GM19328 (cell line): ENCODE measurements around the gene HHATL.

Experiments
- ATAC-seq: cut with Tn5 transposase; IDR thresholded peaks from one replicate; pipeline ENCODE4 v1.9.1; 2021; ENCODE audit warnings: mild to moderate bottlenecking, moderate library complexity; ENCODE audit not compliant: unreplicated experiment

The HHATL gene, protein sequence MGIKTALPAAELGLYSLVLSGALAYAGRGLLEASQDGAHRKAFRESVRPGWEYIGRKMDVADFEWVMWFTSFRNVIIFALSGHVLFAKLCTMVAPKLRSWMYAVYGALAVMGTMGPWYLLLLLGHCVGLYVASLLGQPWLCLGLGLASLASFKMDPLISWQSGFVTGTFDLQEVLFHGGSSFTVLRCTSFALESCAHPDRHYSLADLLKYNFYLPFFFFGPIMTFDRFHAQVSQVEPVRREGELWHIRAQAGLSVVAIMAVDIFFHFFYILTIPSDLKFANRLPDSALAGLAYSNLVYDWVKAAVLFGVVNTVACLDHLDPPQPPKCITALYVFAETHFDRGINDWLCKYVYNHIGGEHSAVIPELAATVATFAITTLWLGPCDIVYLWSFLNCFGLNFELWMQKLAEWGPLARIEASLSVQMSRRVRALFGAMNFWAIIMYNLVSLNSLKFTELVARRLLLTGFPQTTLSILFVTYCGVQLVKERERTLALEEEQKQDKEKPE

DNA sequence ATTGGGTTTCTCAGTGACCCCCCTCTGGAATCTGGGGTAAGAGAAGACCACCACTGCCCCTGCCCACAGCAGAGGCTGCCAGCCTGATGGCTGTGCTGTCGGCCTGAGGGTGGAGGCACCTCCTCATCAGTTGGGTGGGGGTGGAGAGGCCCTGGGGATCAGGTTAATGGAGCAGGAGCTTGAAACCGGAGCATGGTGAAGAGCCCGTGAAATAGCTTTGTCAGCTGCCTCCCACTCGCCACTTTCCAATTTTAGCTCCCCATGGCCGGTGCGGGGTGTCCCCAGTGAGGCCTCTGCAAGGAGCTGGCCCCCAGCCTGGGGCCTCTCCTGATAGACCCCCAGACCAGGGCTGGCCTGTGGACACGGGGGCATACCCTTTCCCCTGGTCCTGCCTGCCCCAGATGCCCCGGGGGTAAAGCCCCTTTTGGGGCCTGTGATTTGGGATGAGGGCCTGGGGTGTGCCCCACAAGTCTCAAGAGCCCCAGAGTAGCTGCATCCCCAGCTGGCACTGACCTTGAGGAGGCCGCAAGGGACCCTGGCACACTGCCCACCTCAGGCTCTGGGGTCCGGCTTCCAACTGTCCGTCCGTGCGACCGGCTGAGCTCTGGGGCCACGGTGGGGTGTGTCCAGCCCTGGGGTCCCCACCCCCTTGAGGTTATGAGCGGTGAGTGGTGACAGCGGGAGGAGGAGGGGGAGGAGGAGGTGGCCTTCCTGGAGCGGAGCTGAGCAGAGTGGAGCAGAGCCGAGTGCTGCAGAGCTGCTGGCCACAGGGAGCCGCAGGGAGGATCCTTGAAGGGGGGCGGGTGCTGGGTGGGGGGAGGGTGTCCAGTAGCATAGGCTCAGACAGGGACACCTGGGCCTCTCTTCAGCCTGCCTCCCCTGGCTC lies at the start of gene HHATL:
Gene HHATL (minus strand): TSS at position 733 of the 886 bp plus-strand sequence. CDS start 1,972 bp downstream, outside the sequence.
- no peak for ATAC-seq

DNA sequence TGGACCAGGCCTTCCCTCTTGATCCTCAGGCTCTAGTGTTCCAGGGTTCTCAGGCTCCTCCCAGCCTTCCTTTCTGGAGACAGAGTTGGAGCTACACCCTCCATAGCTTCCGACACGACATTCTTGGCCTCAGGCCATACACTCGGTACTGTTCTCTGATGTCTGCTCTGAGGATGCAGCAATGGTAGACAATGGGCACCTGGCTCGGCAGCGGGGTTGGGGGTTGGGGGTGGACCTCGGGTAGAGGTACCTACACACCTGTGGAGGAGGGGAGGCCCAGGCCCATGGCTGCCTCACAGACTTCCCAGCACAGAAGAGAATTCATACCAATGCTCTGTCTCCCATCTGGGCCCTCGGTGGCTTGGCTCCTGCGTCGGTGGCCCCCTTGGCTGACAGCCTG lies 49.0 kb upstream of the HHATL start:
- ATAC-seq = no peak

DNA sequence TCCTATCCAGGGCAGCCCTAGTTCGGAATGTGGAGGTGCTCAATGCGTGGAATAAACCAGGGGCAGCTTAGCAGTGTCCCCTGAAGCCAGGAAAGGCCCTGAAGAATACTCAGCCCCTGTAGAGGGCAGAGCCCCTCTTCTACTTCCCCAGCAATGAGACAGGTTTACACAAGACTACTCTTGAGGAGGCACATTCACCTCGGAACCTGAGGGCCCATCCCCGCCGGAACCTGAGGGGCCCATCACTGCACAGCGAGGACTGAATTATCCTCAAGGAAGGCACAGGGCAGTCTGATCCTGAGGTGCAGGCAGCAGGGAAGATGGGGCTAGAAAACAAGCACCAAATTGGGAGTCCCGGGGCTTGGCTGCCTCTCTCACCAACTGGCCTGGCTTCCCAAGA lies 48.2 kb upstream of the HHATL start:
- ATAC-seq = no peak

DNA sequence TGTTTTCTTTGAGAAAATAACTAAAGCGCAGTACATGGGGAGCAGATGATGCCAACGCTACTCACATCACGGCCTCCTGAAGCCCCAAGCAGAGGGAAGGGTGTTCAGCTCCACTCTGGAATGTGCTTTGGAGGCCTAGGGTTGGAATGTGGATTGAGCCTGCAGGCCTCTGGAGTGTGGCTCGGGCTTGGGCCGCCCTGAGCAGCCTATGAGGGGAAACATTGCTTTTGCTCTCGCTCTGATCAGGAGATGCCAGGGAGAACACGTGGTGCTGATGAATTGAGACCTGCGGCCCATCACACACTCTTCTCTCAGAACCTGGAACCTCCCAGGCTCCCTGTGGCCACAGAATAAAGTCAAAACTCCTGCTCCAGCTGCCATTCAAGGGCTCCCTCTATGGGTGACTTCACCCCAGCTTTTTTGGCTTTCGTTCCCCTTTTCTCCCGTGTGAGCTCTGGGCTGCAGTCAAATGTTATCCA lies 47.2 kb upstream of the HHATL start:
- ATAC-seq = no peak

DNA sequence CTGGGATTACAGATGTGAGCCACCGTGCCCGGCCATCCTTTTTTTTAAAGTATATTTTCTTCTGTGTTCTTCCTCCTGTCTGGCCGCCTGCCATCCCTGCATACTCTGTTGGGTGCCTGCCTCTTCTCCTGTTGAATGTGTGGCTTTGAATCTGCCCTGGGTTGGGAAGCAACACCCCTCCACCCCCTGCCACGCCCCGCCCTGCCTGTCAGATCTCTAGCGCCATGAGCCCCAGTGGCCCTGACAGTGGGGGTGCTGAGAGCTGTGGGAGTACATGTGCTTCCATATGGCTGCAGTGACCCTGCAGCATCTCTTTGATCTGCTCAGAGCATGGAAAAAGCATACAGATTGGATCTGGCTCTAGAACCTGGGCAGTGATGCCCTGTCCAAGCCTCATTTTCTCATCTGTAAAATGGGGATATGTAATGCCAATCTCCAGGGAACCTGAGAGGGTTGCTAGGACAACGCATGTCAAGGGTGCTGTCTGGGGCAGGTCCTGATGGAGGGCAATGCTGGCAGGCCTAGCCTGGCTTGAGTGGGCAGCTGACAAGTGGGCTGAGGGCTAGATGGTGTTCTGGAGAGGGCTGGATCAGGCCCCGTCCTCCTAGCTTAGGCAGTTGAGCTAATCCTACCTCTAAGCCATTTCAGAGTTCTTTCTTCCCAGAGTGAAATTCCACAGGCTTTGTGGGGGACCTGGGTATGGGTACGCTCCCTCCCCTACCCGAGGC lies 46.6 kb upstream of the HHATL start:
- no peak for ATAC-seq

DNA sequence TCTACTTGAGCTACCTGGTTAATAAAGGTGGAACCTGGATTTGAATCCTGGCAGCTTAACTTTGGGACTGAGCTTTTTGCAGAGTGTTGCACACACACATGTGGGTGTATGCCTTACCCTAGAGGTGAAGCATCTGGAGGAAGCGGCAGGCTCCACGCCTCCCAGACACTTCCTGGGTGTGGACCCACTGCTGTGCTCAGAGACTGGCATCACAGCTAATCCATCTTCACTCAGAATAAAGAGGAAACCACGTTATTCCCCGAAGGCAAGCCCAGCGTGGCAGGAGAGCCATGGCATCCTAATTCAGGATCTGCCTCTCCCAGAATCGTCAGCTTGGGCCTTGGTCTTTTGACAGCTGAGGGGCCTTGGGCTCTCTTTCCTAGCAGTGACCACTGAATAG lies 45.0 kb upstream of the HHATL start:
- ATAC-seq = no peak

DNA sequence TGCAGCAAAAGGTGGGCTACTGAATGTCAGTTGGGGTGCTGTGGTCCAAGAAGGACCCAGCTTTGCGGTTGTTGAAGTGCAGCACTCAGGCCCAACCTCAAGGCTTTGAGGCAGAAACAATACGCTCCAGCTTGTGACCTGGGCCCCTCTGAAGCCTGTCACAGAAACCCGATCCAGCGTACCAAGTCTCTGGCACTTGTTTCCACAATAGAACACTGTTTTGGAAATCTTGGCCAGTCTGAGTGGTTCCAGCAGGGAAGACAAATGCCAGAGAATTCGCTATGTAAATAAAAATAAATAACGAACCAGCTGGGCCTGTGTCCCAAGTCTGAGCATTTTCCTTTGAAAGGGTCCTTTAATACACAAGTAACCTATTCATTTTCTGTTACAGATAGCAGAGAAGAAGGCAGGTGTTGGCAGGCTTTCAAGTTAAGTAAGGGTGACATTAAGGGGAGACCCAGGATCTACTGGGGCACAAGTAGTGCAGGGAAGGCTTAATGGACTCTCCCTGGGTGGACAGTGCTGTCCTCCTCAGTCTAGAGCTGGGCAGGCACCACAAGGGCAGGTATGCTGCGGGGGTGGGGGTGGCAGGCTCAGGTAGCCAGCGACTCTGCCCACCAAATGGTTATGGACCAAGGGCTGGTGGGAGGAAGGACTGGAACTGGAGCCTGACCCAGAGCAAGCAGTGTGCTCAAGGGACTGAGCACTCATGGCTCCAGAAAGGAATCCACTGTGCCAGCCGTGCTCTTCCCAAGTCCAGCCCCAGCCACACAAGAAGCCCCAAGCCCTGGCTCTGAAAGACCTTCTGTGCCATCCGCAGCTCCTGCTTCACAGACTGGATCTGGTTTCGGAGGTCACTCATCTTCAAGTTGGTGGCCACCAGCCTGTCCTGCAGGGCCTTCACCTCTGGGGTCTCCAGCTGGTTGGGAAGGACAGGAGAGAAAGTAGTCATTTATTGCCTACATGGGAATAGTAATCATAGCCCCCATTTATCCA lies 44.2 kb upstream of the HHATL start:
- ATAC-seq = no peak

DNA sequence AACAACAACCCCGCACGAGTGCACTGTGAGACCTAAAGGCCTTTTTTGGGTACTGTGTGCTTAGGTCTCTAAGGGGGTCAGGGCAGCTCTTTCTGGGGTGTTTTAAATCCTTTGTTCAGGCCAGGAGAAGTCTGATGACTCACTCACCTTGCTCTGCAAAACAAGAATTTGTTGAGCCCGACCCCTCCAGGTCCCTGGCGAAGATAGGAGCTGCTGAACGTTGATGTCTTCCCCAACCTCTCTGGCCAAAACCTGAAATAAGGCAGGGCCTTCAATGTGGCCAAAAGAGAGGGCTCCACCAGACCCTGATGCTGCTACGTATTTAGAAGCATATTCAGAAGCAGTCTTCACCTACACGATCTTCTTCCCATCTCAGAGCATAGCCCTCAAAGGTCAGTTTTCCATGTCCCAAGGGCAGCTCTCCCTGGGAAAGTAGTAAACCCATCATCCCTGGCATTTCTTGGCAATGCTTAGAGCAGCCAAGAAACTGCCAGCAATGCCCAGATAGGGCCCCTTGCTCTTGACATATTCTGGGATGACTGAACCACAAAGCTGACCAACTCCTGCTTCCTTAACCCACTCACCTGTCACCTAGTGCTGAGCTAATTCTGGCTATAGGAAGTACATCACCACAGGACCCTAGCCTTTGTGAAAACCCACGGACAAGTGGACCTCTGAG lies 43.3 kb upstream of the HHATL start:
- ATAC-seq = no peak

DNA sequence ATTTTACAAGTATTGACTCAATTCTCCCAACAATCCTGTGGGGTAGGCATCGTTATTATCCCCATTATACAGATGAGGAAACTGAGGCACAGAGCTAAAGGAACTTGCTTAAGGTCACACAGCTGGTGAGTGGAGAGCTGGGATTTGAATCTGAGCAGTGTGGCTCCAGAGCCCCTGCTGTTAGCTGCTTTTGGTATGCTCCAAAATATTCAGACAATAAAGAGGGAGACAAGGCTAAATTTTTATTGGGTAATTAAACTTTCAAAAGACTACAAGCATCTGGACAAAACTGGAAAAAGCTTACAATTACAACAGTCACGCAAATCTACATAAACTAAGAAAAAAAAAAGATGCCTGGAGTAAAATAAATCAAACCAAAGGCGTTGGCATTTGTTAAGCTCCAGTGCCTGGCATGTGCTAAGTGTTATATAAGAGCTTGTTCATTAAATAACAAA lies 42.7 kb upstream of the HHATL start:
- no peak for ATAC-seq

DNA sequence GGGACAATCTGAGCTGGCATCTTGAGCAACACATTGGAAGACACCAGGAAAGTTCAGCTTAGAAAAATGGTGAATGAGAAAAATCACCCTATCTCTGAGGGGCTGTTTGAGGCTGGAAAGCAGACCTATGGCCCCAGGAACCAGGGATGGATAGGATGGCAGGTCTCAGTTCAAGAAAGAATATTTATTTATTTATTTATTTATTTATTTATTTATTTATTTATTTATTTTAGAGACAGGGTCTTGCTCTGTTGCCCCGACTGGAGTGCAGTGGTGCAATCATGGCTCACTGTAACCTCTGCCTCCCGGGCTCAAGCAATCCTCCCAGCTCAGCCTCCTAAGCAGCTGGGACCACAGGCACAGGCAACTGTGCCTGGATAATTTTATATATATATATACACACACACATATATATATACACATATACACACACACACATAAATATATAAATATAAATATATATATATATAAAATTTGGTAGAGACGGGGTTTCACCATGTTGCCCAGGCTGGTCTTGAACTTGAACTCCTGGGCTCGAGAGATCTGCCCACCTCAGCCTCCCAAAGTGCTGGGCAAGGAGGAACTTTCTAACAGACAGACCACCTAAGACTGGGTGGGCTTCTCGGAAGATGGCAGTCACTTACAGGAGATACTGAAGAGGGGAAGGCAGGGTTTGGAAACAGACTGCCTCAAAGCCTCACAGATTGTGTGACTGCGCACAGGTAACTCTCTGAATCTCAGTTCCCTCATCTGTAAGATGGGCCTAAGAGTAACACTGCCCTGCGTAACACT lies 40.8 kb upstream of the HHATL start:
- no peak for ATAC-seq

DNA sequence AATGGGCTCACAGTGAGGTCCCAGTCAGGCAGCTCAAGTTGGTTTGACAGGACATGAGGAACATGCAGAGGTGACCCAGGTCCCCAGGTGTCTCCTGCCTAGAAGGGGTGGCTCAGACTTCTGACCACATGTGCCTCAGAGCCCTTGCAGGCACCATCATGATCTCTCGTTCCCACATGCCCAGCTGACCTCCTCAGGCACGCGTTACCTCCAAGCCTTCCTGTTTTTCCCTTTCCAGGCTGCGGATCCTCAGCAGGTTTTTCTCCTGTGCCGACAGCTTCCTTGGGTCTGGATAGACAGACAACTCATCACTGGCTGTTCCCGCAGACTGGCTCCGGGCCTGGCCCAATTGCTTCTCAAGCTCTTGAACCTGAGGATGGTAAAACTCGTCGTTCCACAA lies 40.1 kb upstream of the HHATL start:
- ATAC-seq = no peak

DNA sequence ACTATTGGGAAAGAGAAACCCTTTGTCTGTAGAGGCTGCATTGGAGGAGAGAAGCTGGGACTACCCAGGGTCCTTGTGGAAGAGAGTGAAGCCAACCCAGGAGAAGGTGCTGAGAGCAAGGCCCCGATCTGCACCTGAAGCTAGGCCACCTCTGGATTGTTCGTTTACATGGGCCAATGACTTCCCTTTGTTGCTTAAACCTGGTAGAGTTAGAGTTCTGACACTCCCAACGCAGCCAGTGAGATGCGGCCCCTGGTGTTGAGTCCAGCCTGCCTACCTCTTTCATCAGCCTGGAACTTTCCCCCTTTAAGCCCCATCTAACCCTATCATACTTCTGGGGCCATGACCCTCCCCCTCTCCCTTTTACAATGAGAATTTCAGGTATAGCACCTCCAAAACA lies 39.7 kb upstream of the HHATL start:
- ATAC-seq = no peak

DNA sequence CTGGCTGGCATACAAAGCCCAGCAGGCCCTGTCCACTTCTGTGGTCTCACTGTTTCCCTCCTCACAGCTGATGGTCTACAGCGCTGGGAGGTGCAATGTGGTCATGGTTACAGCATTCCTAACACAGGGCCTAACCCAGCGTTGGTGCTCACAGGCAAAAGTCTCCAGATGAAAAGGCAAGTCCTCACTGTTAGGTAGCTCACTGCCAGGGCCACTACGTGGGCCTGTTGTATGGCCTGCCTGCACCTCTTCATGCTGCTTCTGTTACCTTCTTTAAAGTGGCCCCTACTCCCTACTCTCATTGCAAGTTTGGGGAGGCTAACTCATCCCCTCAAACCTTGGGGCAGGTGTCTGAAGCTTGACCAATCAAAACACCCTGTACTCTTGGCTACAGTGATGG lies 39.2 kb upstream of the HHATL start:
- ATAC-seq = no peak

DNA sequence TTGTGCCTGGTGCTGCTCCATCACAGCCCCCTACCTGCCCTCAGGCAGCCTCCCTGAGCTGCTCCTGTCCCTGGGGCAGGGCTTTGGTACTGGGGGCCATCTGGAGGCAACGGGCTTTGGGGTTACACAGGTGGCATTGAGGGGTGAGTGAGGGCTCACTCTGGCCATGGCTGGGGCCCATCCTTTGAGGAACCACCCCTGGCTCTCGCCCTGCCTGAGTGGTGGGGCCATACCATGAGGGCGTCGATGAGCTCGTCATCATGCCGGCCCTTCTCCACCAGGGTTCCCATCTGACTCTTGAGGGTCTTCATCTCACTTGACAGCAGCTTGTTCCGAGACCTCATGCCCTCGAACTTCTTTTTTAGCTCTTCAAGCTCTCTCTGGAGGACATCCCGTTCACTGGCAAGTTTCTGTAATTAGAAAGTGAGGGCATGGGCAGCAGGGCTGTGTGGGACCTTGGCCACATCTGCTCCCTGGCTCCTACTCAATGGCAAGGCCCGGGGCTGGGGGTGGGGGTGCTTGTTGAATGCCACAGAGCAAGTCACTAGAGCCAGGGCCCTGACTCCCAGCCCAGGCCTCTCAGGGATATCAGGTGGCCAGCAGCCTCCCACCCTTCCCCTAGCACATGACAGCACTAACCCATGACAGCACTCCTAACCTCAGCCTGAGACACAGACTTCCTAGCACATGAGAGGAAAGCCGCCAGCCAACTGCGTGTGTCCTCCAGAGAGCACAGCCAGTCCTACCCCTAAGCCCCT lies 37.0 kb upstream of the HHATL start:
- no peak for ATAC-seq

DNA sequence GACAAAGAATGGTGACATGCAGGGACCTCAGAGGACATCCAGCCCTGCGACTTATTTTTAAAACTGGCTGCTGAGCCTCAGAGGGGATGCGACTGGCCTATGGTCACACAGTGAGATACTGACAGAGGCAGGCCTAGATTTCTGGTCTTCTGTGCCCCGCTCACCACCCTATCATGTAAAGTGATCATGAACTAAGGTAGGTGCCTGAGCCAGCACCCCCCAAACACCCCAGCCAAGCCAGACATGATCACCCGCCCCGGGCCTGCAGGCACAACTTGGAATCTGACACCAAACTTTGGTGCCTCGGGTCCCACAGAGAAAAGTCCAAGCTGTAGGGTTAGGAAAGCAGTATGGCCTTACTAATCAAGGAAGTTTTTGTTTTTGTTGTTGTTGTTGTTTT lies 33.9 kb upstream of the HHATL start:
- no peak for ATAC-seq

DNA sequence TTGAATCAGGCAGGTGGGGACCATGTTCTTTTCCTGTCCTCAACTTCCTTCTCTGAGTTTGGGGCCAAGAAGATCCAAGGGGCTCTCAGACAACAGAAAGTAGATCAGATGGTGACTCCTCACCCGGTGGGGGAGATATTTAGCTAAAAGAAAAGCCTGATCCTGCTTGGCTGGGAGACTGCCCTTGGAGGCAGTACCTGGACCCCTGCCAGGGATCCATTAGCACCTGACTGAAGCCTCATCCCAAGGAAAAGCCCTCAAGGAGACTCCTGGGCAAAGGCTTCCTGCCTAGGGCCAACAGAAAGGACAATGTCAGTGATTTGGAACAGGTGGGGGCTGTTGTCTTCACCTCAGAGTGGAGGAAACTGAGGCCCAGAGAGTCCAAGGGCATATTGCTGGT lies 33.5 kb upstream of the HHATL start:
- no peak for ATAC-seq

DNA sequence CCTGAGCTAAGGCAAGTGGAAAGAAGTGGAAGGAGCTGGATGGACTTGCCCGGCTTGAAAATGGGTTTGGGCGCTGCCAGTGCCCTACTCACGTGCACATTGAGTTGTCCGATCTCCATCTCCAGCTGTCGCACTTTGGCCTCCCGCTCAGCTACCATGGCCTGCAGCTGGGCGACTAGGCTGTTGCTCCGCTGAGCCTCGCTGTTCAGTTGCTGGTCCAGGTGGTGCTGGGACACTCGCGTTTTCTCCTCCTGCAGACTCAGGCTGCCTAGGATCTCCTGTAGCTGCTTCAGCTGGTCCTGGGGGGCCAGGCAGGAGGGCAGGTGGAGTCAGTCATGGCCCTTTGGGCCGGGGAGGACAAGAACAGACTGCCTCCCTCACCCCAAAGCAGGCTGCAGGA lies 33.0 kb upstream of the HHATL start:
- ATAC-seq = no peak

DNA sequence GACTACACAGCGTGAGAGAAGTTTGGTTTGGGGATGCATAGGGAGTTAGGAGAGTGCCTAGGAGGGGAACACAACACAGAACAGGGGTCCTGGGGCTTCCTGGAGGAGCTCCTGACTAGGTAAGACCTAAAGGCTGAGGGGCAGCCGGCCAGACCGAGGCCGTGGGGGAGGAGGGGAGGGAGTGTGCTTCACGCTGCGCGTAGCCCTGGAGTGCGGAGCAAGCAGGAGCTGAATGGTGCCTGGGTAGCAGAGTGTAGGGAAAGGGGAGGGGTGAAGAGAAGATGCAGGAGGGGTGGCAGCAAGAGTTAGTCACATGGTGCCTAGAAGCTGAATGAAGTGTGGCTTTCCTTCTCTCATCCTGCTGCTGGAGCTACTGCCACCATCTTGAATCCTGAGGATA lies 32.4 kb upstream of the HHATL start:
- ATAC-seq = no peak
